HUDEP-2 (cell line): ENCODE data around the gene ZBTB45.
A peak's percentile ranks its signal among the peaks of the same experiment; 100 is the strongest.

Experiments used
- DNase-seq, 76 experiments: peaks; one replicate each; lab custom pipeline; 2025; ENCODE audit not compliant: unreplicated experiment in 76 of 76; lab: John Stamatoyannopoulos, UW

ZBTB45 gene

DNA sequence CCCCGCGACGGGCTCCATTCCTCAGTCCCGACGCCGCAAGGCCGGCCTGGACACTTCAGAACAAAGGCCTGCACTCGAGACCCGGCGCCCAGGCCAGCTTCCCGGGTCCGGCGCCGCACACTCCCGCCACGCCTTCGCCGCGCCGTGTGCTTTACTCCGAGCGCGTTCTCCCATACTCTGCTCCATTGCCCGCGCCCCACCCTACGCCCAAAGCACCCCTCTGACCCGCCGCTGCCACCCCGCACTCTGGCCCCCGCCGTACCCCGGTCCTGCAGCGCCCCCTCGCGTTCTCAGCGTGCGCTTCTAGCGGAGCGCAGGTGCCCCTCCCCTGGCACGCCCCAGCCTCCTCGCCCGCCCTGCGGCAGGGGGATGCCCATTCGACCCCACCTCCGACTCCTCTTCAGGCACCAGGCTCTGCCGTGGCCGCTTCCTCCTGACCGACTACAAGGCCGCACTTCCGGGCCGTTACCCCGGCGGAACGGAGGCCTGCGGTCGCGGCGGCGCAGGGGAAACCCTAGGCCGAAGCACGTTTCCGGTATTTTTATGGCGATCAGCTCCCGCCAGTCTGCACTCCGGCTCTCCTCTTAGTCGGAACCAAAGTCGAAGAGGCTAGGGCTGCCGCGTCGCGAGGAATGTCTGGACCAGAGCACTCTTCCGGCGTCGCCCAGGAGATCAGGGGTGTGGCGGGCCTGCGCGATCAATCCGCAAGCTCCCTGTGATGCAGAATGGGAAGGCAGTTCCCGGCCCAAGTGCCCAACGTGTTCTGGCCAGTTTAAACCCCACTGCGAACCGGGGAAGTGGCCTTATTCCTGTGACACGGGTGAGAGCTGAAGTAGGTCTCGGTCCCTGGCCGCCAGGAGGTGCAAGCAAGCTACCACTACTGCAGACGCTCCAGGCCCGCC is at the start of gene ZBTB45:
ZBTB45 (minus strand) TSS at position 456 of the 902 bp plus-strand sequence. CDS start 2,137 bp downstream, outside the sequence.
- peak; percentile 80 to 99 (median 95) for DNase-seq

DNA sequence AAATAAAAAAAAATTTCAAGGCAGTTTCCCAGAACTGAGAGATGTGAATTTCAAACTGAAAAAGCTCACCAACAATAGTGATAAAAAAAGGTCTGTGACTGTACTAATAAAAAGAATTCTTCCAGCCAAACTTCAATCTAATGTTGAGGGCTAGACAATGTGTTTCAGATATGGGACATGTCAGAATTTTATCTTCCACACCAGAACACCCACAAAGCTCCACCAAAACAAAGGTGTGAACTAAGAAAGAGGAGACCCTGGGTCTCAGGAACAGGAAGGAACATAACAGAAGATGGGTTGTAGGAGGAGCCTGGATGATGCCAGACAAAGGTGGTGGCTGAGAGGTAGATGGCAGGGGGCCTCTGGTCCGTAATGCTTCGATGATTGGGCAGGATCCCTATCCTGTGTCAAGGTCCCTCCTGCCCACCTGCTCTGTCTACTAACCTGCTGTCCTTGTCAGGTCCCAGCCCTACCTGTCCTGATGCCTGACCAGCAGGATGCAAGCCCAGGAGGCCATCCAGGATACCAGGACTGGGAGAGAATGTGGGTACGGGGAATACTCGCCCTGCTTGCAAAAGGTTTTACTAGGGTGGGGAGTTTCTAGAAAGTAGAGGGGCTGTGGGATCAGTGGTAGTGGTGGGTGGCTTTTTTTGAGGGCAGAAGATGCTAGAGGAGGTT is 49.0 kb upstream of the ZBTB45 start:
- no peak for DNase-seq

DNA sequence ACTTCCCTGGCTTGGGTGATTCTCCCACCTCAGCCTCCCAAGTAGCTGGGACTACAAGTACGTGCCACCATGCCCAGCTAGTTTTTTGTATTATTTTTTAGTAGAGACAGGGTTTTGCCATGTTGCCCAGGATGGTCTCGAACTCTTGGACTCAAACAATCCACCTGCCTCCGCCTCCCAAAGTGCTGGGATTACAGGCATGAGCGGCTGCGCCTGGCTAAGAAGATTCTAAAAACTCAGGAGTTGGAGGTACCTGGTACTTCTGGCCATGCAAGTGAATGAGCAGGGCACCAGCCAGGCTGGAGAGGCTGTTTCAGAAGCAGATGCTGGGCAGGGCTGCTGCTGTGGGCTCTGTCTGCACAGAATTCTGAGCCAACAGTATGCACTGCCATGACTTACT is 47.4 kb upstream of the ZBTB45 start:
- no peak for DNase-seq

DNA sequence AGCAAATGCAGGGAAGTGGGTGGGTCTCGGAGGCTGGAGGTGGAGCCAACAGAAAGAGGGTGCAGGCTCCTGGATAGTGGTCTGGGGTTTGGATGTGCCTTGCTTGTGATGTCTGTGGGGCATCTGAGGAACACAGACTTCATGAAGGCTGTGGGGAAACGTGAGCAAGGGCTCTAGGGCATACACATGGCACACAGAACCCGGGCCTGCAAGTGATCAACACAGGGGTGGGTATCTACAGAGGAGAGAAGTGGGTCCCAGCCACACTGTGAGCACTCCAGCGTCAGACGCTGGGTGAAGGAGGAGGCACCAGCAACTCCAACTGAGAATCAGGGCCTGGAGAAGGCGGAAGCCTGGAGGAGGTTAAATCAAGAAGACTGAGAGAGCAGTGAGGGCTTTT is 44.2 kb upstream of the ZBTB45 start:
- no peak for DNase-seq

DNA sequence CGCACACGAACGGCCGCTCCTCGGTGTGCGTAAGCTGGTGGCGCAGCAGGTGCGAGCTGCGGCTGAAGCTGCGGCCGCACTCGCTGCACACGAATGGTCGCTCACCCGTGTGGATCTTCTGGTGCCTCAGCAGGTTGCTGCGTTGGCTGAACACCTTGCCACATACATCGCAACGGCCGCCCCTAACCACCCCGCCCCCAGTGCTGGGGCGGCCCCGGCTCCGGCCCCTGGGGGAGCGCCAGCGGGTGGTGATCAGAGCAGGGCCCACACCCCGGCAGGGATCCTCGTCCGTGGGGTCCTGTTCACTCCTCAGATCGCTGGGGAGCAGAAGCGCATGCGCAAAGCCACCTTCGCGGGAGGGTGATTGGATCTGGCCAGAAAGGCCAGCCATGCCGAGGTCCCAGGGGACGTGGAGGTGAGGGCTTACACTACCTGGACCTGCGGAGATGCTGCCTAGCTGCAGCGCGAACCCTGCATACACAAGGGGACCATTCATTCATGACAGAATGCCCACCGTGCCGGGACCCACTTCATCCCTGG is 43.5 kb upstream of the ZBTB45 start:
- DNase-seq, result no peak

DNA sequence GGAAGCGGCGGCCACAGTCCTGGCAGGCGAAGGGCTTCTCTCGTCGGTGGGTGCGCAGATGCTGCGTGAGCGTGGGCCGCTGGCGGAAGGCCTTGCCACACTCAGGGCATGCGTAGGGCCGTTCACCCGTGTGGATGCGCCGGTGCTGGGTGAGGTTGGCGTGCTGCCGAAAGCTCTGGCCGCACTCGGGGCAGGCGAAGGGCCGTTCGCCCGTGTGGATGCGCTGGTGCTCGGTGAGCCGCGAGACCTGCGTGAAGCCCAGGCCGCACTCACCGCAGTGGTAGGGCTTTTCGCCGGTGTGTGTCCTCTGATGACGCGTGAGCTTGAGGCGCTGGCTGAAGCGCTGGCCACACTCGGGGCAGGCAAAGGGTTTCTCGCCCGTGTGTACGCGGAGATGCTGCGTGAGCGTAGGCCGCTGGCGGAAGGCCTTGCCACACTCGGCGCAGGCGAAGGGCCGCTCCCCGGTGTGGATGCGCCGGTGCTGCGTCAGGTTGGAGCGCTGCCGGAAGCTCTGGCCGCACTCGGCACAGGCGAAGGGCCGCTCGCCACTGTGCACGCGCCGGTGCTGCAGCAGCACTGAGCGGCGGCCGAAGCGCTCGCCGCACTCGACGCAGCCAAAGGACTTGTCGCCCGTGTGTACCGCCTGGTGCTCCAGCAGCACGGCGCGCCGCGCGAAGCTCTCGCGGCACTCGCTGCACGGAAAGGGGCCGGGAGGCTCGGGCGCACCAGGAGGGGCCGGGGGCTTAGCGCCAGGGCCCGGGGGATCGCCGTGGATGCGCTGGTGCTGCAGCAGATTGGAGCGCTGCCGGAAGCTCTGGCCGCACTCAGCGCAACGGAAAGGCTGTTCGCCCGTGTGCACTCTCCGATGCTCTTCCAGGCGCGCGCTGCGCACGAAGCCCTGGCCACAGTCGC is 42.8 kb upstream of the ZBTB45 start:
- DNase-seq, result no peak

DNA sequence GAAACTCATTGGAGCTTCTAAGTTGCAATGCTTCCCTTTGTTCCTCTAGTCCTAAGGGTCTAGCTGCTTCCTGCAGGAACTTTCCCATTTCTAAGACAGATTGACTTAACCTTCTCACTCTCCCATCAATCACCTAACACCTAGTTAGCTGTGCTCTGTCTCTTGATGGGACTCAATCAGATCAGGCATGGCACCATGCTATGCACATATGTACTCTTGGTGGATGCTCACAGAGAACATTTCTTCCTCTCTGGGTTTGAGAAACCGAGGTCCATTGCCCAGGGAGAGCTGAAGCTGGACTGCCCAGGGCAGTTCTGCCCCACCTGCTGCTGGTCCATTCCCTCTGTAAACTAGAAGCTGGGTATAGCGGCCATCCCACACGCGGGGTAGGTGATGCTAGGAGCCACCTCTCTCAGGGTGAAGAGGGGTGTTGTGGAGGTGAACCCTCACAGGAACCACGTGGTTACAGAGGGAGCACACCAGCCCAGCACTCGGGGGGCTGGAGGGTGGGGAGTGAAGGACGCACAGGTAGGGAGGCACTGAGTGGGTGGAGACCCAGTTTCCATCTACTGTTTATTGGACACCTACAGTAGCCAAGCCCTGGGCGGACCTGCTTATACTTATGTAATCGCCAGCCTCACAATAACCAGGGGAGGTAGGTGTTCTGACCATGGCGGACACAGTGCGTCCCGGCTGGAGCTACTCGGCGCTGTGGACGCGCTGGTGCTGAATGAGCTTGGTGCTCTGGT is 41.9 kb upstream of the ZBTB45 start:
- DNase-seq, result no peak

DNA sequence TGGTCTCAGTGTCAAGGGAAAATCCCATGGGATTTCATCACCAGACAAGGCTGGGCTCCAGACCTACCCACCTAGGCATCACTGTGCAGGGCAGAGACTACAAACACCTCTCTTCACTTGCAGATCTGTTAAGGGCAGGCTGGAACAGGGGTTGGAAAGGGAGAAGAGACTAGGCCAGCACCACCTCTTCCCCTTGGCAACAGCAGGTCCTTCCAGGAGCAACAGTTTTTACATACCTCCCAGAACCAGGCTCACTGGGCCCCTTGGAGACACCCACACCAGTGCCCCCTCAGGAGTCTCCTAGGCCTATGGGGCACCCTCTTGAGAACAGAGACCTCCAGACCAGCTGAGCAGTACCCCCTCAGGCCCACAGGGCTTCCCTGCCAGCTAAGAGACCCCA is 41.3 kb upstream of the ZBTB45 start:
- DNase-seq, result no peak

DNA sequence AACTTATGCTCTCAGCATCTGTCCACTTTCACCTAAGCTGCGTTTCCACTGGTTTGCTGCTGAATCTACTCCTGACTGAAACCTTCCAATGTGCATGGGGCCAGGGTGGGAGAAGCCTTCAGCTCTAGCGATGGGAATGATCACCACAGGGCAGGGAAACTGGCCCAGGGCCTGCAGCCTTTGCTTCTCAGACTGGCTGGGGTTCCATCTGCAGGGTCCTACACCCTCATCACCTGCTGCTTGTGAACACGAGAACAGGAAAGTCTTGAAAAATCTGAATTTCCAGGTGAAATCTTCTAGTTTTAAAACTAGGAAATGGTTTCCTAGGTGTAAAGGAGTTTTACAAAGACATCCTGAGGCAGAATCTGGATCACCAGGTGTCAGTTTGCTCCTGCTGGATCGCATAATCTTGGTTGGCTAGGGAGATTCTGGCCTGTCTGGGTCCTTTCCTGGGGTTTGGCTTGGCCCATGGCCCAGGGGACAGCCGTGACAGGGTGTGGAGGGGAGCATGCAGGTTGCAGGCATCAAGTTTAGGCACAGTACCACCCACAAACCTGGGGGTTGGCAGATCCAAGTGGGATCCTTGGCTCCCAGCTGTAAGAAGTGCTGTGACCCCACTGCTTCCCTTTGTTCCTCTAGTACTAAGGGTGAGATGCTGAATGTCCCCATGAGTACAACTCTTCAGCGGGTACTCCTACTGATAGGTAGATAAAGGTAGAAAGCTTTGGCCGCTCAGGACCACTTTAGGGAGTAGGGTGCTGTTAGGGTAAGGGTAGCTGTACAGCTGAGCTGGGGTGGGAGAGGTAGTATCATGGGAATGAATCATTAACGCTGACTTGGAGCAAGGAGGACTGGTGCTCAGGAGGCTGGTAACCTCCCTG is 40.6 kb upstream of the ZBTB45 start:
- no peak for DNase-seq

DNA sequence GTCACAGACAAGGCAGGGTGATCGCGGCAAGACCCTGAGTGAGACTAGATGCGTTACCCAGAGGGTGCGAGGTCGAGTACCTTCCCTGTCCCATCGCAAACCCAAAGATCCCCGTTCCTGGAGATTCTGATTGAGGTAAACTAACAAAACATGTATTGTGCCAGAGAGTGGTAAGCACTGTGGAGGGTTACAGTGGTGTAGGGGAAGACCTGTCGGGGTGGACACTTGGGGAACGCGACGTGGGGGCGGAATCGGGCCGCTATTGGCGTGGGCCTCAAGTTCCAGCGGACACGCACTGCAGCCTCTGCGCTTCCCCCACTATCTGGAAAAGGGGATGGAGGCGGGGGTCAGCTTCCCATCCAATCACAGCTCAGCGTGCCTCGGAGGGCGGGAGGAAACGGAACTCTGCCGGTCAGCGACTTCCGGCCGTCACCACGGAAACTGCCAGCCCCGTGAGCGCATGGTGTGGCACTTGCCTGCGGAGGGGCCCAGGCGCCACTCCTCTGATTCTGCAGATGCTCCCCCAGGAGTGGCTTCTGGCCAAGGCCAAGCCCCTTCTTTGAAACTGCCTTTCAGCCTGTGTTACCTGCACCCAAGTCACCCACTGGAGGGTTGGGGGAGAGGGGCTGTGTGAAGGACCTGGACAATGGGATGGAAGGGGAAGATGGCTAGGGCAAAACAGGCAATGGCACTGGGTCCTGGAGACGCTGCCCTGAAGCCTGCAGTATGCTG is 39.8 kb upstream of the ZBTB45 start:
- DNase-seq, result no peak

DNA sequence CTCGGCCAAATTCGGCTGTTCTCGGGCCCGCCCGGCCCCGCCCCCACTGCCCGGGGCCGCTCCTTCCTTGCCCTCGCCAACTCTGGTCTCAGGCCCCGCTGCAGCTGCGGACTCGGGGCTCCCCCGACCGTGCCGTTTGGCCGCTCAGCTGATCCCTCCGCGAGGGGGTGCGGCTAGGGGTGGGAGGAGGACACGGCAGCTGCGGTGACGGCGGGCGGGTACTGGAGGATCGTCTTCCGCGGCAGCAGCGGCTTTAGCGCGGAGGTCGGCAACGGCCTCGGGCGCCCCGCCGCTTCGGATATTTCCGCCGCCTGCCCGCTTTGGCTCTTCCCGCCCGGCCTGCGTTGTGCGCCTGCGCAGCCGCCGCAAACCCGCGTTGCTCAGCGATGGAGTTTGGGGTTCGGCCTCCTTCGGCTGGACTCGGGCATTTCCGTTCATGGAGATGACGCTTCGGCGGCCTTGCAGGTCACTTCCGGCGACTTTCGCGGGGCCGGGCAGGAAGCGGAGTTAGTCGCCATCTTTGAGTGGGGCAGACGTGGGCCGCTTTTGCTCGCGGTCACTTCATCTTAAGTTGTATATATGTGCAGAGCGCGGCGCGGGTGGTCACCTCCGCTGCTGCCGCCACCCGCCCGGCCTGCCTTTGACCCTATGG is 39.1 kb upstream of the ZBTB45 start:
- no peak for DNase-seq

DNA sequence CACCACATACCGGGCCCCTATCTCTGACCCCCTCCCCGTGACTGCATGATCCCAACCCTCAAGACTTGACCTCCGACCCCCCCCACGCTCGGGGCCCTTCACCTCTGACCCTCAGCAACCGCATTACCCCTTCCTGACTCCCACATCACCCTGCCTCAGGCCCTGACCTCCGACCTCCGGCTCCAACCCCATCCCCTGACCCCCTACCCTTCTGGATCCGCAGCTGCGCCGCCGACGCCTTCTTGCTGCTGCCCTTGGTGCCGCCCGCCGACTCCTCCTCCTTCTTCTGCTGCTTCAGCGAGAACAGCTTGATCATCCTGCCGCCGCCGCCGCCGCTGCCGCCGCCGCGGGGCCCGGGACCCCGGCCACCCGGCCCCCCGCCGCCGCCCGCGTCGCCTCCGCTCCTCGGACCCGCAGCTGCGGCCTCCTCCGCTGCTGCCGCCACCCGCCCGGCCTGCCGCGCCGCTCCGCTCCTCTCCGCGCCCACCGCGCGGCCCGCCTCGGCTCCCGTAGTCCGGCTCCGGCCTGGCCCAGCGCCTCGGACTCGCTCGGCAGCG is 38.5 kb upstream of the ZBTB45 start, which contains the start of gene UBE2M:
UBE2M (minus strand) TSS at position 546 of the 557 bp plus-strand sequence; CDS start at position 316, 230 bp downstream.
- DNase-seq, result no peak

DNA sequence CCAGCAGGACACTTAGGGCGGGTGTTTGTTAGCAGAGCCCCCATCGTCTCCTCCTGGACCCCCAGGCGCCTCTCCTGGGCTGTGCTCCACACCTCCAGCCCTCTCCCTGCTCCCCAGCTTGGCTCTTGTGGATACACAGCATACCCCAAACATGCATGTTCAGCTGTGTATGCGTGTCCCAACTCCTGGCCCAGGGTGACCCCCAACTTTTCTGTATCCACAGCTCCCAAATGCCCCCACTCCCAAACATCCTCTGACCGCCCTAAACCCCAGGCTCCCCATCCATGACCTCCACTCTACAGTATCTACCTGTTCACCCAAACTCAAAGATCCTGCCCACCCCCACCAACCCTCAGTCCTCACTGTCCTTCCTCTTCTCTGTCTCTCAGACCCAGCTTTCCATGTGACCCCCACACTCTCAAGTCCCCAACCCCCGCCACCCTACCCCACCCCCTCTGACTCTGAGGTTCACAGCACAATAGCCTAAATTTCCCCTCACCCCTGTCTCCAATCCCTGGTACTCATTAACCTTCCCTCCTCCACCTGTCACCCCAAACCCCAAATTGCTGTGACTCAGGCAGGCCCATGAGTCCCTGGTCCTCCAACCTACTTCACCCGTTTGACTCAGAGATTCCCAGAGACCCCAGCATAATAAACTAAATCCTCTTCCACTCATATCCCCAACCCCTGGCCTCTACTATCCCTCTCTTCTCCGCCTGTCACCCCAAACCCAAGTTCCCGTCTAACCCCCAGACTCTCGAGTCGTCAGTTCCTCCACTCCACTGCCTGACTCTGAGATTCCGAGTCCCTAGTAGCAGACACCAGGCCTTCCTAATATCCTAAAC is 37.8 kb upstream of the ZBTB45 start:
- no peak for DNase-seq

DNA sequence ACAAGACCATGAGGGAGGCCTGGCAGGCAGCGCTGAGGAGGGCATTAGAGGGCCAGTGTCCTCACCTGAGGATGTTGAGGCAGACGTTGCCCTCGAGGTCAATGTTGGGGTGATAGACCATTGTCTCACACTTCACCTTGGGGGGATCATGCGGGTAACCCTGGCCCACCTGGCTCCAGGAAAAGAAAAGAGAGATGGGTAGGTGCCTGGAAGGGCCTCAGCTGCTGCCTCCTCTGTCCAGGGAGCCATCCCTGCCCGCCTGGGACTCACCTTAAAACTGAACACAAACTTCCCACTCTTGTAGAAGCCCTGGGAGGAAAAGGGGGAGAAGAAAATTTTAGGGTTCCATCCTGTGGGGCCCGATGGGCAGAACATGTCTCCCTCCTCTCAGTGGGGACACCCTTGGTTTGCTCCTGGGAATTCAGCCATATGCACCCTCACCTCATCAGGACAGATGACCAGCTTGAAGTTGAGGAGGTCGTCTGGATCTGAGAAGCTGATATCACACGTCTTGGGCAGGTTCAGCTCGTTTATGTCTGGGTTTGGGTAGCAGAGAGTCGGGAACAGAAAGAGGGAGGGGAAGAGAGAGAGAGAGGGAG is 37.1 kb upstream of the ZBTB45 start:
- DNase-seq, result no peak

DNA sequence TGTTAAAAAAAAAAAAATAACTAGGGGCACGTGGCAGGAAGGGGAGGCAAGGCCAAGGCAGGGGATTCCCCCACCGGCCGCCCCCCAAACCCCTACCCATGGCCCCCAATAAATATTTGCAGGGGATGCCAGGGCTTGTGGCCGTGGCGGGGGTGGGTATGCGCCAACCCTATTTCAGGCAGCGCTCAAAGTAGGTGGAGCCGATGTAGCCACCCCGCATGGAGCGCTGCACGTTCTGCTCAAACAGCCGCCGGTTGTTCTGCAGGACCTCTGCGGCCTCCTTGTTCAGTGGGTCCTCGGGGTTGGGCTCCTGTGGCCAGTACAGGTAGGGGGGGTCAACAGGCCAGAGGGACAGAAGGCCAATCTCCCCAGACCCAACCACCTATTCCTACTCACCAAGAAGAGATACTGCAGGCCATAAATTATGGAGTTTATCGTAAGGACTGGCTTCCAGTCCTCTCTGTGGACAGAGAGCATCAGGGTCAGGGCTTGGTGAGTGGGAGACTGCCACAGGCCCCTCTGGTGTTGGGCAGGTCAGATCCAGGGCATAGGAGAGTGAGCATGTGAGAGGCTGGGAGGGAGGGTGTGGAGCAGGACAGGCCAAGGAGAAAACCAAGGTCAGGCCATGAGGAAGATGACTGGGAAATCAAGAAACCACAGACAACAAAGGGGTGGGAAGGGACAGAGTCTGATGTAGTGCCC is 36.5 kb upstream of the ZBTB45 start:
- no peak for DNase-seq
